ENCODE results near the gene SLC5A10.
A peak's percentile ranks its signal among the peaks of the same experiment; 100 is the strongest.
"Not testable (repeated sequence)": the region's sequence is repeated elsewhere in the genome, so short reads cannot be mapped to it uniquely, and the experiment has no call there.

SLC5A10 gene

DNA sequence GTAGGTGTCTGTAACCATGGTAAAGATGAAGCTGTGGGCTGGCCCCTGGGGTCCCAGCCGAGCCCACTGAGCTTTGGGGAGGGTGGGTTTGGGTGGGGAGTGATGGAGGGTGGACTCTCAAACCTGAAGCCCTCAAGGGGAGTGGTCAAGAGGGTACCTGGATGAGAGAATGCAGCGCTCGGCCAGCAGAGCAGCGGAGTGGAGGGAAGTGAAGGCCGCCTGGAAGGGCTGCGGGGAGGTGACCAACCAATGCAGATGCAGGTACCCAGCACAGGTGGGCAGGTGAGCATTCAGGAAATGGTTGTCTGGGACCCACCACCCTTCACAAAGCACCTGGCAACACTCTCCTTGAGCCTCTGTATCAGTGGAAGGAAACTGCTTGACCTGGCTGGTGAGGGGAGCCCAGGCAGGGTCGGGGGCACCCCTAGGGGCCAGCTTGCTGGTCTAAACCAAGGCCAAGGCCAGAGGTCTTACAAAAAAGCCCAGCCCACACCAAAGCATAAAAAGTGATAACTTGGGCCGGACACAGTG is 3.4 kb upstream of the SLC5A10 start:
- DNase-seq = no peak

DNA sequence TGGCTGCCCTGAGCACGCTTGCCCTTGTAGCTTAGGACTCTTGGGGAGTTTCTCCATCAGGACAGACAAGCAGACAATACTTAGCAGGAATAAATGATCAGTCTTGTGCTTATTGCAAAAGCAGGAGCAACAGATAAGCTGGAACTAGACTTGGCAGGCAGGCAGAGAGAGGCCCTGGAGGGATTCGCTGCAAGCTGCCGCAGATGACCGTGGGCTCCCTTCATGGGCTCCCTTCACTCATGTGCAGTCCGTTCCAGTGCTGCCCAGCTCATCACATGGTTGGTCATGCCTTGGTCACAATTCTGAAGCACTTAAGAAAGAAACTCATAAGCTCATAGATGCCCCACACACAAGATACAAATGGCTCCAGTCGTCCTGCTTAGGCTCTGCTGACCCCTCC is 2.4 kb upstream of the SLC5A10 start:
- DNase-seq = no peak

- no peak for DNase-seq
Observed at GRCh38 chr17:18950346-18950745, 1.6 kb upstream of the SLC5A10 start.

- no peak for DNase-seq
Observed at GRCh38 chr17:18950944-18951905, 740 bp upstream of the SLC5A10 start.

- DNase-seq = no peak
Observed at GRCh38 chr17:18953231-18953728, 1.3 kb downstream of the SLC5A10 start.

DNA sequence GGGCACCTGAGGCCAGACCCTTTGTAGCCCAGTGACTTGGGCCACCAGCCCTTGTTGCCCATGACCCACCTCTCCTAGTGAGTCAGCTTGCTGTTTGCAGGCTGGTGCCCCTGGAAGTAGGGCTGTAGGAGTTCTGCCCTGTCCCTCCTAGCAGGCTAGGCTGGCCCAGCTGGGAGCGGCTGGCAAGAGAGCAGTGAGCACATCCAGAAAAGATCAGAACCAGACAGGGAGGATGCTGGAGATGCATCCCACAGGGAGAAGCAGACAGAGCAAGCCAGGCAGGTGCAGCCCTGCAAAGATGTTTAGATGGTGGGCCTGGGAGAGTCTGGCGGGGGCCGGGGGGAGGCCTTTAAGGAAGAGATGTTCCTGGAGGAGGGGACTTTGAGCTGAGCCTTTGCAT is 2.4 kb downstream of the SLC5A10 start:
- DNase-seq = no peak

- DNase-seq = no peak
Observed at GRCh38 chr17:18955009-18955408, 3.0 kb downstream of the SLC5A10 start.

DNA sequence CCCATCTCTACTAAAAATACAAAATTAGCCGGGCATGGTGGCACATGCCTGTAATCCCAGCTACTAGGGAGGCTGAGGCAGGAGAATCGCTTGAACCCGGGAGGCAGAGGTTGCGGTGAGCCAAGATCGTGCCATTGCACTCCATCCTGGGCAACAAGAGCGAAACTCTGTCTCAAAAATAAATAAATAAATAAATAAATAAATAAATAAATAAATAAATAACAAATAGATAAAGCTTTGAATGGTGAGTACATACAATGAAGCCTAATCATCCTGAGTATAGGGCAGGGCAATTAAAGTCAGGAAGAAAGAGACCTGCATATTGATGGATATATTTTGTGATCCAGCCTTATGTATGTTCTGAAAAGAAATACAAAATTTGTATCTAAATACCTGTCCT is 4.1 kb downstream of the SLC5A10 start:
- not testable (repeated sequence) for DNase-seq

GRCh38 chr17:18956581-18956980 is 4.6 kb downstream of the SLC5A10 start:
- DNase-seq = no peak

DNA sequence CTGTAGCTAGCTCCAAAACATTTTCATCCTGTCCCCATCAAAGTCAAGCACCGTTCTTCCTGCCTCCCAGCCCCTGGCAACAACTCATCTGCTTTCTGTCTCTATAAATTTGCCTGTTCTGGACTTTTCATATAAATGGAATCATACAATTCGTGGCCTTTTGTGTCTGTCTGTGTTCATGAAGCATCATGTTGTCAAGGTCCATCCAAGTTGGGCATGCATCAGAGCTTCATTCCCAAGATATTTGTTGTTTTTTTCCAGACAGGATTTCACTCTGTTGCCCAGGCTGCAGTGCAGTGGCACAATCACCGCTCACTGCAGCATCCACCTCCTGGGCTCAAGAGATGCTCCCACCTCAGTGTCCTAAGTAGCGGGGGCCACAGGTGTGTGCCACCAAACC is 5.9 kb downstream of the SLC5A10 start:
- no peak for DNase-seq

DNA sequence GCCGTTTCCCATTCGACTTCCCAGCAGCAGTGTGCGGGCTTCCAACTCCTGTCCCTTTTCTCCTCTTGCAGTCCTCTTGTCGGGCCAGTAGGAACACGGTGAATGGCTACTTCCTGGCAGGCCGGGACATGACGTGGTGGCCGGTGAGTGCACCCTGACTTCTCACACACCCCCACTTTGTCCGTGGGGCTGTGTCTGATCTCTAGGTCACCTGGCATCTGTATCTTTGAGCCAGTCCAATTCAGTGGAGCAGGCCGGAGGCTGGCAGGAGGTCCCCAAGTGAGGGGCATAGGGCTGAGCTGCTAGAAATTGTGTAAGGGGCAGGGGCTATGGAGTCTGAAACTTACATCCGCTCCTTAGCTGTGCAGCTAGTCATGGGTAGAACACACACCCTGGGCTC is 6.6 kb downstream of the SLC5A10 start:
- no peak for DNase-seq

- DNase-seq = no peak
Observed at GRCh38 chr17:18959071-18959844, 7.3 kb downstream of the SLC5A10 start.

GRCh38 chr17:18959845-18960240 is 7.9 kb downstream of the SLC5A10 start:
- no peak for DNase-seq

- DNase-seq = no peak
Observed at GRCh38 chr17:18960241-18960665, 8.3 kb downstream of the SLC5A10 start.

- peak; percentile 84 for DNase-seq
Observed at GRCh38 chr17:18960803-18961511, 9.0 kb downstream of the SLC5A10 start.

GRCh38 chr17:18961634-18962493 is 9.9 kb downstream of the SLC5A10 start:
- no peak for DNase-seq

DNA sequence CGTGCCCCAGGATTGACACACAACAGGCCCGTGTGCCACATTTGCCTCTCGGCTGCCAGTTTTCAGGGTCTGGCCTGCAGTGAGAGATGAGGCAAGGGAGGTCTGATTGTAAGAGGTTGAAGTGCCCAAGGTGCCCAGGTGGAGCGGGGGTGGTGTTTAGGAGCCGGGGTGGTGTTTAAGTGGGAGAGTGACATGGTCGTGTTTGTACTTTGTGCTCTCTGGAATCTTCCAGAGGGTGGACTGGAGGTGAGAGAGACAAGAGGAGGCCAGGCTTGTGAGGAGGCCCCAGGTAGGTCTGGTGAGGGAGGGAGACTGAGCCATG is 10.5 kb downstream of the SLC5A10 start:
- no peak for DNase-seq

GRCh38 chr17:18963126-18964017 is 11.4 kb downstream of the SLC5A10 start:
- DNase-seq = no peak

DNA sequence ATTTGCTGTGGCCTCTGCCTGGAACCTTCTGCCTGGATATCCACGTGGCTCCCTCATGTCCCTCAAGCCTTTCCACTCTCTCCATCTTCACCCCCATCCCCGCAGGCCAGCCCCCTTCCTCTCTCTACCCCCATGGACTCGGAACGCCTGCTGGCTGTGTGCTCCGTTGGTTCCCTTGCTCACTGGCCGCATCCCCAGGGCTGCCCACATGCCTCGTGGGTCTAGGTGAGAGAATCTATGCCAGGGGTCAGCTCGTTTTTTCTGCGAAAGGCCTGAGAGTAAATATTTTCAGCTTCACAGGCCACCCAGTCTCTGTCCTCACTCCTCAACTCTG is 12.0 kb downstream of the SLC5A10 start:
- DNase-seq = no peak

- DNase-seq = no peak
Observed at GRCh38 chr17:18964550-18964949, 12.6 kb downstream of the SLC5A10 start.

Measured in hematopoietic multipotent progenitor cell treated with erythropoietin and hydrocortisone succinate and interleukin-3 and kit ligand, for 6 days (in vitro differentiated cells).